ENCODE measurements around the gene ZNF550.

ZNF550 gene

GRCh38 chr19:57559404-57560025 lies at the start of gene ZNF550:
ZNF550 (minus strand) TSS chr19:57559863; CDS start chr19:57559682, 181 bp downstream.
- peak; percentile 85 for FAIRE-seq

- FAIRE-seq: no peak
Observed at GRCh38 chr19:57606931-57607330, 47.3 kb upstream of the ZNF550 start.

- FAIRE-seq: peak; percentile 93
Observed at GRCh38 chr19:57599761-57600383, 40.2 kb upstream of the ZNF550 start, which contains the start of gene ZNF530. ZNF530 (plus strand) TSS chr19:57599885; CDS start chr19:57604346, 4,461 bp downstream.

- FAIRE-seq: no peak
Observed at GRCh38 chr19:57599377-57599760, 39.7 kb upstream of the ZNF550 start.

- FAIRE-seq: no peak
Observed at GRCh38 chr19:57587529-57587928, 27.9 kb upstream of the ZNF550 start.

- no peak for FAIRE-seq
Observed at GRCh38 chr19:57583521-57584416, 24.1 kb upstream of the ZNF550 start, which contains the start of gene ZIK1. ZIK1 (plus strand) TSS chr19:57584145; CDS start chr19:57584357, 212 bp downstream.

- FAIRE-seq: no peak
Observed at GRCh38 chr19:57583104-57583520, 23.4 kb upstream of the ZNF550 start.

- peak; percentile 98 for FAIRE-seq
Observed at GRCh38 chr19:57578487-57579205, 19.0 kb upstream of the ZNF550 start, which contains the start of gene ZNF416. ZNF416 (minus strand) TSS chr19:57578911; CDS start chr19:57578704, 207 bp downstream.

GRCh38 chr19:57576661-57577060 lies 17.0 kb upstream of the ZNF550 start:
- FAIRE-seq: no peak

GRCh38 chr19:57572415-57572947 lies 12.8 kb upstream of the ZNF550 start:
- no peak for FAIRE-seq

GRCh38 chr19:57570707-57571106 lies 11.0 kb upstream of the ZNF550 start:
- no peak for FAIRE-seq

GRCh38 chr19:57566396-57567265 lies 7.0 kb upstream of the ZNF550 start:
- FAIRE-seq: no peak

- no peak for FAIRE-seq
Observed at GRCh38 chr19:57563547-57563946, 3.9 kb upstream of the ZNF550 start.

- no peak for FAIRE-seq
Observed at GRCh38 chr19:57560049-57560491, 407 bp upstream of the ZNF550 start.

- FAIRE-seq: no peak
Observed at GRCh38 chr19:57559008-57559403, 657 bp downstream of the ZNF550 start.

- no peak for FAIRE-seq
Observed at GRCh38 chr19:57558525-57558924, 1.1 kb downstream of the ZNF550 start.

GRCh38 chr19:57557659-57558058 lies 2.0 kb downstream of the ZNF550 start:
- no peak for FAIRE-seq

- FAIRE-seq: no peak
Observed at GRCh38 chr19:57552432-57552831, 7.2 kb downstream of the ZNF550 start.

- FAIRE-seq: no peak
Observed at GRCh38 chr19:57546513-57546912, 13.2 kb downstream of the ZNF550 start.

GRCh38 chr19:57537953-57538547 lies 21.6 kb downstream of the ZNF550 start:
- no peak for FAIRE-seq

All from G401.6 (cell line).